ENCODE results near the gene RPS28. TPM values are rescaled to one million over a fixed set of nuclear protein-coding genes. Genes with fewer than 3 reads are reported as not detected.

The RPS28 gene
- total and polyA plus RNA-seq, 4 donors, result 247 to 923 (median 352) TPM

- H3K36me3 ChIP-seq (ENCODE audit: control insufficient read depth, insufficient read depth, low read length), result no peaks in the 10 kb centered on the region
- no peaks in the 10 kb centered on the region for H3K9me3 ChIP-seq (ENCODE audit: control insufficient read depth, insufficient read depth, low read length)
- no peaks in the 10 kb centered on the region for H3K27me3 ChIP-seq (ENCODE audit: control insufficient read depth, insufficient read depth, low read length)
- no peak for DNase-seq (ENCODE audit: low read depth in 4 of 6, low spot score in 6 of 6)
- H3K4me3 ChIP-seq (ENCODE audit: low read depth, low read length), result no peak overlapping the region
- H3K4me1 ChIP-seq (ENCODE audit: control insufficient read depth, insufficient read depth, low read length), result peaks cover 25% of the 10 kb centered on the region
- no peak overlapping the region for H3K27ac ChIP-seq (ENCODE audit: low read depth, low read length)
- 91% methylated on average over 6 of the region's 6 CpGs for WGBS (ENCODE audit: insufficient coverage)
Observed at GRCh38 chr19:8355631-8356402, 34.5 kb downstream of the RPS28 start.

GRCh38 chr19:8357007-8357521 is 35.8 kb downstream of the RPS28 start:
- Histone ChIP-seq H3K4me3 (ENCODE audit: low read depth, low read length) (no peak overlapping the region), H3K27me3 (ENCODE audit: control insufficient read depth, insufficient read depth, low read length) (no peaks in the 10 kb centered on the region), H3K27ac (ENCODE audit: low read depth, low read length) (no peak overlapping the region), H3K4me1 (ENCODE audit: control insufficient read depth, insufficient read depth, low read length) (peaks cover 25% of the 10 kb centered on the region), H3K36me3 (ENCODE audit: control insufficient read depth, insufficient read depth, low read length) (no peaks in the 10 kb centered on the region), H3K9me3 (ENCODE audit: control insufficient read depth, insufficient read depth, low read length) (no peaks in the 10 kb centered on the region)
- WGBS (ENCODE audit: insufficient coverage), result 100% methylated on average over 2 of the region's 4 CpGs
- no peak for DNase-seq (ENCODE audit: low read depth in 4 of 6, low spot score in 6 of 6)

GRCh38 chr19:8358948-8359347 is 37.7 kb downstream of the RPS28 start:
- peaks cover 25% of the 10 kb centered on the region for H3K4me1 ChIP-seq (ENCODE audit: control insufficient read depth, insufficient read depth, low read length)
- 79% methylated on average over 3 of the region's 6 CpGs for WGBS (ENCODE audit: insufficient coverage)
- H3K36me3 ChIP-seq (ENCODE audit: control insufficient read depth, insufficient read depth, low read length), result no peaks in the 10 kb centered on the region
- no peak overlapping the region for H3K4me3 ChIP-seq (ENCODE audit: low read depth, low read length)
- no peaks in the 10 kb centered on the region for H3K9me3 ChIP-seq (ENCODE audit: control insufficient read depth, insufficient read depth, low read length)
- peaks cover 9% of the 10 kb centered on the region for H3K27me3 ChIP-seq (ENCODE audit: control insufficient read depth, insufficient read depth, low read length)
- no peak overlapping the region for H3K27ac ChIP-seq (ENCODE audit: low read depth, low read length)
- no peak for DNase-seq (ENCODE audit: low read depth in 4 of 6, low spot score in 6 of 6)

GRCh38 chr19:8360196-8360595 is 38.9 kb downstream of the RPS28 start:
- Histone ChIP-seq H3K27me3 (ENCODE audit: control insufficient read depth, insufficient read depth, low read length) (peaks cover 17% of the 10 kb centered on the region), H3K4me1 (ENCODE audit: control insufficient read depth, insufficient read depth, low read length) (peaks cover 31% of the 10 kb centered on the region), H3K9me3 (ENCODE audit: control insufficient read depth, insufficient read depth, low read length) (no peaks in the 10 kb centered on the region), H3K4me3 (ENCODE audit: low read depth, low read length) (no peak overlapping the region), H3K36me3 (ENCODE audit: control insufficient read depth, insufficient read depth, low read length) (no peaks in the 10 kb centered on the region), H3K27ac (ENCODE audit: low read depth, low read length) (no peak overlapping the region)
- no peak for DNase-seq (ENCODE audit: low read depth in 4 of 6, low spot score in 6 of 6)
- 85% methylated on average over 8 of the region's 8 CpGs for WGBS (ENCODE audit: insufficient coverage)

- Histone ChIP-seq H3K27me3 (ENCODE audit: control insufficient read depth, insufficient read depth, low read length) (peaks cover 17% of the 10 kb centered on the region), H3K9me3 (ENCODE audit: control insufficient read depth, insufficient read depth, low read length) (no peaks in the 10 kb centered on the region), H3K4me3 (ENCODE audit: low read depth, low read length) (no peak overlapping the region), H3K27ac (ENCODE audit: low read depth, low read length) (peak overlapping the region; percentile 47), H3K36me3 (ENCODE audit: control insufficient read depth, insufficient read depth, low read length) (no peaks in the 10 kb centered on the region), H3K4me1 (ENCODE audit: control insufficient read depth, insufficient read depth, low read length) (peaks cover 44% of the 10 kb centered on the region)
- peak in 3 of 6 donors; percentile 24 to 93 (median 81) for DNase-seq (ENCODE audit: low read depth in 4 of 6, low spot score in 6 of 6)
- 53% methylated on average over 9 of the region's 12 CpGs for WGBS (ENCODE audit: insufficient coverage)
Observed at GRCh38 chr19:8361921-8362793, 40.9 kb downstream of the RPS28 start.

GRCh38 chr19:8363803-8364771 is 42.8 kb downstream of the RPS28 start, which contains the start of gene ANGPTL4:
Gene ANGPTL4, plus strand, starts transcription at chr19:8364155. Its CDS starts 167 bp downstream, at chr19:8364322.
- no peaks in the 10 kb centered on the region for H3K9me3 ChIP-seq (ENCODE audit: control insufficient read depth, insufficient read depth, low read length)
- H3K4me3 ChIP-seq (ENCODE audit: low read depth, low read length), result peak within 1 kb of the TSS; percentile 56
- peaks cover 17% of the 10 kb centered on the region for H3K27me3 ChIP-seq (ENCODE audit: control insufficient read depth, insufficient read depth, low read length)
- peak within 1 kb of the TSS; percentile 71 for H3K27ac ChIP-seq (ENCODE audit: low read depth, low read length)
- H3K4me1 ChIP-seq (ENCODE audit: control insufficient read depth, insufficient read depth, low read length), result peaks cover 60% of the 10 kb centered on the region
- WGBS (ENCODE audit: insufficient coverage), result under 1% methylated on average over 74 of the region's 81 CpGs
- peak in 2 of 6 donors; percentile 46 to 76 for DNase-seq (ENCODE audit: low read depth in 4 of 6, low spot score in 6 of 6)
- H3K36me3 ChIP-seq (ENCODE audit: control insufficient read depth, insufficient read depth, low read length), result no peaks in the 10 kb centered on the region

GRCh38 chr19:8366121-8366581 is 44.9 kb downstream of the RPS28 start:
- Histone ChIP-seq H3K36me3 (ENCODE audit: control insufficient read depth, insufficient read depth, low read length) (peaks cover 3% of the 10 kb centered on the region), H3K4me1 (ENCODE audit: control insufficient read depth, insufficient read depth, low read length) (peaks cover 63% of the 10 kb centered on the region), H3K27ac (ENCODE audit: low read depth, low read length) (no peak overlapping the region), H3K9me3 (ENCODE audit: control insufficient read depth, insufficient read depth, low read length) (no peaks in the 10 kb centered on the region), H3K4me3 (ENCODE audit: low read depth, low read length) (no peak overlapping the region), H3K27me3 (ENCODE audit: control insufficient read depth, insufficient read depth, low read length) (peaks cover 17% of the 10 kb centered on the region)
- WGBS (ENCODE audit: insufficient coverage), result 96% methylated on average over 11 of the region's 11 CpGs
- DNase-seq (ENCODE audit: low read depth in 4 of 6, low spot score in 6 of 6), result no peak

GRCh38 chr19:8366961-8367326 is 45.6 kb downstream of the RPS28 start:
- H3K9me3 ChIP-seq (ENCODE audit: control insufficient read depth, insufficient read depth, low read length), result no peaks in the 10 kb centered on the region
- DNase-seq (ENCODE audit: low read depth in 4 of 6, low spot score in 6 of 6), result no peak
- H3K4me3 ChIP-seq (ENCODE audit: low read depth, low read length), result peak overlapping the region; percentile 16
- peaks cover 61% of the 10 kb centered on the region for H3K4me1 ChIP-seq (ENCODE audit: control insufficient read depth, insufficient read depth, low read length)
- peaks cover 17% of the 10 kb centered on the region for H3K27me3 ChIP-seq (ENCODE audit: control insufficient read depth, insufficient read depth, low read length)
- 63% methylated on average over 11 of the region's 13 CpGs for WGBS (ENCODE audit: insufficient coverage)
- peak overlapping the region; percentile 92 for H3K27ac ChIP-seq (ENCODE audit: low read depth, low read length)
- peaks cover 7% of the 10 kb centered on the region for H3K36me3 ChIP-seq (ENCODE audit: control insufficient read depth, insufficient read depth, low read length)
